Vagina (tissue), 2 donors: Measurements from ENCODE around the gene IQSEC2.

Experiments
- POLR2A ChIP-seq, 2 donors: fragments of 450-650 bp; IDR thresholded peaks; one replicate each; pipeline ENCODE4 v1.6.1; 2017; ENCODE audit warnings: antibody characterized with exemption in 2 of 2, mild to moderate bottlenecking in 2 of 2, moderate library complexity in 2 of 2
- POLR2AphosphoS5 ChIP-seq, 2 donors: sonication (generic); formaldehyde crosslinking; IDR thresholded peaks; one replicate each; pipeline ENCODE4 v1.9.0; 2017; ENCODE audit warnings: antibody characterized with exemption in 2 of 2, mild to moderate bottlenecking in 2 of 2, low read depth in 1 of 2; ENCODE audit not compliant: insufficient read depth in 1 of 2
- TF ChIP-seq, protein P1 (sequence below), 3 experiments: fragments of 450-650 bp in 2 of 3; fragments of 200-600 bp in 1 of 3; sonication (generic) in 1 of 3; IDR thresholded peaks; one replicate each; pipeline ENCODE4 v1.5.1; 2017 to 2019; ENCODE audit warnings: antibody characterized with exemption in 3 of 3, mild to moderate bottlenecking in 2 of 3, moderate library complexity in 2 of 3

- TF ChIP-seq, protein P1, sequence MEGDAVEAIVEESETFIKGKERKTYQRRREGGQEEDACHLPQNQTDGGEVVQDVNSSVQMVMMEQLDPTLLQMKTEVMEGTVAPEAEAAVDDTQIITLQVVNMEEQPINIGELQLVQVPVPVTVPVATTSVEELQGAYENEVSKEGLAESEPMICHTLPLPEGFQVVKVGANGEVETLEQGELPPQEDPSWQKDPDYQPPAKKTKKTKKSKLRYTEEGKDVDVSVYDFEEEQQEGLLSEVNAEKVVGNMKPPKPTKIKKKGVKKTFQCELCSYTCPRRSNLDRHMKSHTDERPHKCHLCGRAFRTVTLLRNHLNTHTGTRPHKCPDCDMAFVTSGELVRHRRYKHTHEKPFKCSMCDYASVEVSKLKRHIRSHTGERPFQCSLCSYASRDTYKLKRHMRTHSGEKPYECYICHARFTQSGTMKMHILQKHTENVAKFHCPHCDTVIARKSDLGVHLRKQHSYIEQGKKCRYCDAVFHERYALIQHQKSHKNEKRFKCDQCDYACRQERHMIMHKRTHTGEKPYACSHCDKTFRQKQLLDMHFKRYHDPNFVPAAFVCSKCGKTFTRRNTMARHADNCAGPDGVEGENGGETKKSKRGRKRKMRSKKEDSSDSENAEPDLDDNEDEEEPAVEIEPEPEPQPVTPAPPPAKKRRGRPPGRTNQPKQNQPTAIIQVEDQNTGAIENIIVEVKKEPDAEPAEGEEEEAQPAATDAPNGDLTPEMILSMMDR (IDR thresholded peaks at IDR 0.05) = no peak
- no peak for TF ChIP-seq POLR2A (IDR thresholded peaks at IDR 0.05)
- no peak for TF ChIP-seq POLR2AphosphoS5 (IDR thresholded peaks at IDR 0.05; ENCODE audit: insufficient read depth in 1 of 2, low read depth in 1 of 2)
These were observed 40.0 kb upstream of the IQSEC2 start for GRCh38 chrX:53321230-53321942.
